Retinal pigment epithelial cell (primary cell): ENCODE measurements around the gene SUGP1.

ENCODE experiments used
- DNase-seq: peaks from one replicate; pipeline ENCODE4 v3.0.0-alpha.2; 2010; ENCODE audit warnings: low read depth
- H3K4me3 ChIP-seq: 2 replicates; pipeline ENCODE4 v1.5.1; 2011; ENCODE audit warnings: mild to moderate bottlenecking, low read length, control low read depth, moderate library complexity
- TF ChIP-seq, protein P1 (sequence below): conservative IDR thresholded peaks from 2 replicates; pipeline ENCODE4 v1.5.1; 2011; ENCODE audit warnings: low read depth, low read length, control low read depth, inconsistent platforms

SUGP1 gene

DNA sequence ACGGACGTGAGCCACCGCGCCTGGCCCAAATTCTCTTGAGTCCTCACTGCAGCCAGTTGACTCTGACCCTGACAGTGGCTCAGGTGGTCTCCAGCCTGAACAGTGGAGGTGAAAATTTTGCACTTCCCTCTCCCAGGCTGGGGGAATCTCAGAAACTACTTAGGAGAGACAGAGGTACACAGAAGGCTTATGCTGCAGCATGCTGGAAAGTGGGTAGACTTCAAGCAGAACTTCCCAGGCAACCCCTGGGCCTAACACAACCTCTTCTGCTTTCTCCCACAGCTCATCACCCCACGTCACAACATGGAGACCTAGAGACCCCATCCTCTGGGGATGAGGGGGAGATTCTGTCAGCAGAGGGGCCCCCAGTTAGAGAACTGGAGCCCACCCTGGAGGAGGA is 94.1 kb downstream of the SUGP1 start:
- H3K4me3 ChIP-seq, result no peak overlapping the region
- TF ChIP-seq, protein P1, sequence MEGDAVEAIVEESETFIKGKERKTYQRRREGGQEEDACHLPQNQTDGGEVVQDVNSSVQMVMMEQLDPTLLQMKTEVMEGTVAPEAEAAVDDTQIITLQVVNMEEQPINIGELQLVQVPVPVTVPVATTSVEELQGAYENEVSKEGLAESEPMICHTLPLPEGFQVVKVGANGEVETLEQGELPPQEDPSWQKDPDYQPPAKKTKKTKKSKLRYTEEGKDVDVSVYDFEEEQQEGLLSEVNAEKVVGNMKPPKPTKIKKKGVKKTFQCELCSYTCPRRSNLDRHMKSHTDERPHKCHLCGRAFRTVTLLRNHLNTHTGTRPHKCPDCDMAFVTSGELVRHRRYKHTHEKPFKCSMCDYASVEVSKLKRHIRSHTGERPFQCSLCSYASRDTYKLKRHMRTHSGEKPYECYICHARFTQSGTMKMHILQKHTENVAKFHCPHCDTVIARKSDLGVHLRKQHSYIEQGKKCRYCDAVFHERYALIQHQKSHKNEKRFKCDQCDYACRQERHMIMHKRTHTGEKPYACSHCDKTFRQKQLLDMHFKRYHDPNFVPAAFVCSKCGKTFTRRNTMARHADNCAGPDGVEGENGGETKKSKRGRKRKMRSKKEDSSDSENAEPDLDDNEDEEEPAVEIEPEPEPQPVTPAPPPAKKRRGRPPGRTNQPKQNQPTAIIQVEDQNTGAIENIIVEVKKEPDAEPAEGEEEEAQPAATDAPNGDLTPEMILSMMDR, result no peak
- DNase-seq, result no peak
